ENCODE data around the gene LAP3. TPM values are rescaled to one million over a fixed set of nuclear protein-coding genes. Genes with fewer than 3 reads are reported as not detected.

Gene LAP3
- total RNA-seq, 6 experiments from 2014 or later = 54.4 to 56.3 (median 55.7) TPM

DNA sequence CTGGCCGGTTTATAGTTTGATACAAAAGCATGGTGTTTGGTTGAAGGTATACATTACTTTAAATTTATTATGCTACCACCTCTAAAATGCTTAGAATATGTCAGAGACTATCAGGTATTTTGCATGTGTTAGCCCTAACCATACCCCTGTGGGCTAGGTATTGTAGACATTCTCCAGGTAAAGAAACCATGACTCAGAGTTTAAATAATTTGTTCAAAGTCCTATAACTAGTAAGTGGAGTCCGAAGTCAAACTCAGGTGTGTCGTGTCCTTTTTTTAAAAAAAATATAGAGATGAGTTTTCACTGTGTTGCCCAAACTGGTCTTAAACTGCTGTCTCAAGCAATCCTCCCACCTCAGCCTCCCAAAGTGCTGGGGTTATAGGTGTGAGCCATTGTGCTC, 12.4 kb downstream of the LAP3 start:
- no peak for TF ChIP-seq CTCF (IDR thresholded peaks at IDR 0.05)
- Mint-ChIP-seq H3K27me3 (ENCODE audit: insufficient read depth) (no peaks in the 10 kb centered on the region; the same call in none of the 2 replicates), H3K4me1 (ENCODE audit: low read depth) (no peaks in the 10 kb centered on the region), H3K36me3 (ENCODE audit: low read depth) (peaks cover 21% of the 10 kb centered on the region), H3K27ac (no peak overlapping the region), H3K9me3 (no peaks in the 10 kb centered on the region), H3K4me3 (no peak overlapping the region)
- DNase-seq = no peak

- Mint-ChIP-seq H3K4me1 (ENCODE audit: low read depth) (no peaks in the 10 kb centered on the region), H3K4me3 (no peak overlapping the region), H3K9me3 (no peaks in the 10 kb centered on the region), H3K27ac (no peak overlapping the region), H3K36me3 (ENCODE audit: low read depth) (peaks cover 5% of the 10 kb centered on the region), H3K27me3 (ENCODE audit: insufficient read depth) (no peaks in the 10 kb centered on the region; the same call in 1 of the 2 replicates)
- no peak for DNase-seq
- TF ChIP-seq CTCF (IDR thresholded peaks at IDR 0.05) = no peak
These were observed 18.5 kb downstream of the LAP3 start for GRCh38 chr4:17595471-17596005.

DNA sequence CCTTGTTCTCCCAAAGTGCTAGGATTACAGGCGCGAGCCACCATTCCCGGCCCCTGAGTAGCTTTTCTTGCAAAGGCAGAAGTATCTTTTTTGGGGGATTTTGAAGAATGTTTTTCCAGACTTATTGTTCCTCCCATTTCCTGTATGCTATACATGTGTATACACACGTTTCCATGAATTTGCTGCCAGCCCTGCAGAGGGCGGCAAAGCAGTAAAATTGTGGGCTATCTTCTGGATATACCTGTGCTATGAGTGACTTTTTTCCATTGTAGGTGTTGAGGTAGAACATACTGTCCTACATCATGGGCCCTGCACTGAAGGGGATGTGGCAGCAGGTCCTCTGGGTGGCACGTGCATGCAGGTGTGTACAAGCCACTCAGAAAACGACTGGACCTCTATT, 20.5 kb downstream of the LAP3 start:
- DNase-seq = no peak
- Mint-ChIP-seq H3K27ac (no peak overlapping the region), H3K36me3 (ENCODE audit: low read depth) (peaks cover 5% of the 10 kb centered on the region)

GRCh38 chr4:17599826-17600225, 22.8 kb downstream of the LAP3 start:
- TF ChIP-seq CTCF (IDR thresholded peaks at IDR 0.05) = no peak
- H3K9me3 Mint-ChIP-seq = no peaks in the 10 kb centered on the region
- H3K27me3 Mint-ChIP-seq (ENCODE audit: insufficient read depth) = no peaks in the 10 kb centered on the region; the same call in 1 of the 2 replicates
- no peak overlapping the region for H3K4me3 Mint-ChIP-seq
- H3K27ac Mint-ChIP-seq = no peak overlapping the region; the same call in 1 of the 2 replicates
- H3K36me3 Mint-ChIP-seq (ENCODE audit: low read depth) = peaks cover 11% of the 10 kb centered on the region
- DNase-seq = no peak
- H3K4me1 Mint-ChIP-seq (ENCODE audit: low read depth) = peaks cover under 1% of the 10 kb centered on the region; the same call in 1 of the 2 replicates

More for the DNA sequence above, 20.5 kb downstream of the LAP3 start:
- H3K9me3 Mint-ChIP-seq = no peaks in the 10 kb centered on the region
- H3K27me3 Mint-ChIP-seq (ENCODE audit: insufficient read depth) = no peaks in the 10 kb centered on the region; the same call in 1 of the 2 replicates
- no peak overlapping the region for H3K4me3 Mint-ChIP-seq
- TF ChIP-seq CTCF (IDR thresholded peaks at IDR 0.05) = peak; percentile 66
- no peaks in the 10 kb centered on the region for H3K4me1 Mint-ChIP-seq (ENCODE audit: low read depth)

DNA sequence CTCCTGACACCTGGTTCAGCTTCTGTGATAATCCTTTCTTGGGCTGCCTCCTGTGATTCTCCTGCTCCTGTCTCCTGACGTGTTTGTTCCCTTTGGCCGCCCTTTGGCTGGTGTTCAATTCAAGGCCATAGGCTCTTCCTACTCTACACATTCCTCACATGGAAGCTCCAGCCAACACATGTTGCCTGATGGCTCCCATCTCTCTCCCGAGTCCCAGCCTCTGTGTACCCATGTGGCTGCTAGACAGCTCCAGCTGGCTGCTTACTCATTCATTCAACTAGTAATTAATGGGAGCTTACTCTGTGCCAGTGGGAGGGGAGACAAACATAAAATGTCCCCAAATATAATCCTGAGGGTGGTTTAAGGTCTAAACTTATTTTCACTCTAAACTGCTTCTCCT, 28.2 kb downstream of the LAP3 start:
- Mint-ChIP-seq H3K4me3 (no peak overlapping the region), H3K27ac (peak overlapping the region; percentile 49; the same call in 1 of the 2 replicates), H3K9me3 (no peaks in the 10 kb centered on the region), H3K27me3 (ENCODE audit: insufficient read depth) (no peaks in the 10 kb centered on the region), H3K4me1 (ENCODE audit: low read depth) (peaks cover 11% of the 10 kb centered on the region), H3K36me3 (ENCODE audit: low read depth) (peaks cover 12% of the 10 kb centered on the region)
- DNase-seq = no peak
- TF ChIP-seq CTCF (IDR thresholded peaks at IDR 0.05) = no peak
